Activated naive CD8-positive, alpha-beta T cell treated with anti-CD3 and anti-CD28 coated beads, Interleukin-2, amount 50 U/mL, for 24 hours (primary cell): ENCODE measurements around the gene ZNF674.

Experiments used
- ATAC-seq: fragments of 150-1000 bp; cut with Tn5 transposase; one replicate; pipeline ENCODE4 v1.10.0; 2021
- DNase-seq: peaks from one replicate; pipeline ENCODE4 v3.0.0; 2021
- H3K27ac Mint-ChIP-seq: one replicate; pipeline ENCODE4 v1.8.0; 2021; ENCODE audit warnings: mild to moderate bottlenecking, mixed read lengths
- H3K27me3 Mint-ChIP-seq: one replicate; pipeline ENCODE4 v1.8.0; 2021; ENCODE audit warnings: mixed read lengths
- H3K36me3 Mint-ChIP-seq: one replicate; pipeline ENCODE4 v1.8.0; 2021; ENCODE audit warnings: low read depth, mixed read lengths
- H3K4me1 Mint-ChIP-seq: one replicate; pipeline ENCODE4 v1.8.0; 2021; ENCODE audit warnings: mixed read lengths
- H3K4me3 Mint-ChIP-seq: one replicate; pipeline ENCODE4 v1.8.0; 2021; ENCODE audit warnings: mild to moderate bottlenecking, moderate library complexity, mixed read lengths
- H3K9me3 Mint-ChIP-seq: one replicate; pipeline ENCODE4 v1.8.0; 2021; ENCODE audit warnings: mixed read lengths

Gene ZNF674

GRCh38 chrX:46574774-46575381 is 29.7 kb upstream of the ZNF674 start:
- H3K36me3 Mint-ChIP-seq, result peaks cover 2% of the 10 kb centered on the region
- DNase-seq (peak; percentile 14), ATAC-seq (no peak)
- no peaks in the 10 kb centered on the region for H3K9me3 Mint-ChIP-seq
- peaks cover 8% of the 10 kb centered on the region for H3K27me3 Mint-ChIP-seq
- H3K4me3 Mint-ChIP-seq, result peak overlapping the region; percentile 57
- H3K27ac Mint-ChIP-seq, result no peak overlapping the region
- peaks cover 51% of the 10 kb centered on the region for H3K4me1 Mint-ChIP-seq

GRCh38 chrX:46573892-46574773 is 28.9 kb upstream of the ZNF674 start:
- Mint-ChIP-seq H3K36me3 (peaks cover 2% of the 10 kb centered on the region), H3K27me3 (peaks cover 8% of the 10 kb centered on the region), H3K9me3 (no peaks in the 10 kb centered on the region), H3K4me1 (peaks cover 48% of the 10 kb centered on the region), H3K27ac (no peak overlapping the region), H3K4me3 (peak overlapping the region; percentile 57)
- peak; percentile 5 for ATAC-seq
- DNase-seq, result peak; percentile 38

DNA sequence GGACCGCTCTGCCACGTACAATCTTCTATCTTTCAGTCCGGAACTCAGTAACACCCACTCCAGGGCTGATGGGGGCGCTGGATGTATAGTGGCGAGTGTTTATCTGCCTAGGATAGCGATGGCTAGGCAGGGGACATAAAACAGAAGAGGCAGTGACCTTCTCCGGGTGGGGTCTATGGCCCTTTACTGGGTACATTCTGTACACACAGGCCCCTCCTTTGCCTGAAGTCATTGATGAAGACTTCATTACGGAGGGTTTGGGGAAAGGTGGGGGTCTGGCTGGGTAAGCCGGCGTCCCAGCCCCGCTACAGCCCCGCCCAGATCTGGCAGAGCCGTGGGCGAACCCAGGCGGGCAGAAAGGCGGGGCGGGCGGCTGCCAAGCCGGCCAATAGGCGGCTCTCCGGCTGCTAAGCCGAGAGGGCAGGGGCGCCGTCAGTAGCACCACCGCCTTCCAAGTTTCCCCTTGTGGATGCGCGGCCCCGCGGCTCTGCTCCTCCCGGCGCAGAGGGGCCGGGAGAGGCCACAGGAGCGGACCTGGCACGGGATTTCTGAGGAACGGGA is 28.2 kb upstream of the ZNF674 start, which contains the start of gene CHST7:
Gene CHST7 (plus strand): TSS at position 435 of the 561 bp plus-strand sequence. CDS start 167 bp downstream, outside the sequence.
- DNase-seq (peak; percentile 57), ATAC-seq (peak; percentile 31)
- H3K4me3 Mint-ChIP-seq, result peak within 1 kb of the TSS; percentile 57
- peaks cover 47% of the 10 kb centered on the region for H3K4me1 Mint-ChIP-seq
- peak within 1 kb of the TSS; percentile 89 for H3K27ac Mint-ChIP-seq
- H3K27me3 Mint-ChIP-seq, result peaks cover 8% of the 10 kb centered on the region
- no peaks in the 10 kb centered on the region for H3K9me3 Mint-ChIP-seq
- H3K36me3 Mint-ChIP-seq, result peaks cover 2% of the 10 kb centered on the region

- H3K4me3 Mint-ChIP-seq, result peak overlapping the region; percentile 57
- H3K9me3 Mint-ChIP-seq, result no peaks in the 10 kb centered on the region
- ATAC-seq, result peak; percentile 74
- DNase-seq, result peak; percentile 20
- H3K27ac Mint-ChIP-seq, result peak overlapping the region; percentile 89
- H3K4me1 Mint-ChIP-seq, result peaks cover 44% of the 10 kb centered on the region
- H3K36me3 Mint-ChIP-seq, result peaks cover 2% of the 10 kb centered on the region
- H3K27me3 Mint-ChIP-seq, result peaks cover 8% of the 10 kb centered on the region
These were observed 27.2 kb upstream of the ZNF674 start for GRCh38 chrX:46572340-46572936.

DNA sequence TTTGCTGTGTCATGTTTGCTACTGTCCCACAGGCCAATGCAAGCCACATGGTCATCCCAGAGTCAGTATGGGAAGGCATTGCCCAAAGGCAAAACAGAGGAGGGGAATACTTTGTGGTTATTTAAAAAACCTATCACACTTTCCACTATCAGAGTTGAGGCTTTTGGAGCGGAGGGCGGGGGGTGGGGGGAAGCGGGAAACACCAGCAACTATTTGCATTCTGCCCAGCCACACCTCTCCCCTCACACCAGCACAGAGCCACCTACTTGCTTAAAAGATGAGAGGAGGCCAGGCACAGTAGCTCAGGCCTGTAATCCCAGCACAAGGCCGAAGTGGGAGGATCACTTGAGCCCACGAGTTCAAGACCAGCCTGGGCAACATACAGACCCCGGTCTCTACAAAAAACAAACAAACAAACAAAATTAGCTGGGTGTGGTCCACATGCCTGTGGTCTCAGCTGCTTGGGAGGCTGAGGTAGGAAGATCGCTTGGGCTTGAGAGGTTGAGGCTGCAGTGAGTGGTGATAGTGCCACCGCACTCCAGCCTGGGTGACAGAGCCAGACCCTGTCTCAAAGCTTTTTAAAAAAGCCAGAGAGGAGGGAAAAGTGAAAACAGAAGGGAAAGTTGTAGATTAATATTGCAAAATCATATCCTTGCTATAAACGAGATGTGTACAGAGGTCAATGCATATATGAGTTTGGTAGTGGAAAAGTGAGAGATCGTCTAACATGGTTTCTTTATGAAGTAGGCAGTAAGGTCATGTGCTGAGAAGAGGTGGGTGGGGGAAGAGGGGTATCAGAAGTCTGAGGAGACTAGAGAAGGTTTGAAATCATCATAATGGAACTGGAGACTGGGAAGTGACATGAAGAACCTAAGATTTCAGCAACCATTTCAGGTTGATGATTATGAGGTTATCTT is 26.5 kb upstream of the ZNF674 start:
- peak; percentile 21 for ATAC-seq
- DNase-seq, result no peak

GRCh38 chrX:46569621-46570020 is 24.4 kb upstream of the ZNF674 start:
- H3K9me3 Mint-ChIP-seq, result no peaks in the 10 kb centered on the region
- peaks cover 23% of the 10 kb centered on the region for H3K4me1 Mint-ChIP-seq
- no peaks in the 10 kb centered on the region for H3K36me3 Mint-ChIP-seq
- no peak overlapping the region for H3K4me3 Mint-ChIP-seq
- H3K27me3 Mint-ChIP-seq, result no peaks in the 10 kb centered on the region
- DNase-seq (no peak), ATAC-seq (no peak)
- H3K27ac Mint-ChIP-seq, result no peak overlapping the region

More for the DNA sequence above, 26.5 kb upstream of the ZNF674 start:
- Mint-ChIP-seq H3K27me3 (peaks cover 7% of the 10 kb centered on the region), H3K4me3 (peak overlapping the region; percentile 57), H3K36me3 (peaks cover 2% of the 10 kb centered on the region), H3K27ac (peak overlapping the region; percentile 89), H3K9me3 (no peaks in the 10 kb centered on the region), H3K4me1 (peaks cover 36% of the 10 kb centered on the region)

GRCh38 chrX:46567388-46567787 is 22.2 kb upstream of the ZNF674 start:
- Mint-ChIP-seq H3K27ac (no peak overlapping the region), H3K4me1 (peaks cover 18% of the 10 kb centered on the region), H3K27me3 (peaks cover 2% of the 10 kb centered on the region), H3K36me3 (no peaks in the 10 kb centered on the region), H3K4me3 (no peak overlapping the region), H3K9me3 (no peaks in the 10 kb centered on the region)
- ATAC-seq (no peak), DNase-seq (no peak)

- Mint-ChIP-seq H3K4me3 (no peak overlapping the region), H3K36me3 (no peaks in the 10 kb centered on the region), H3K27me3 (peaks cover 2% of the 10 kb centered on the region), H3K27ac (no peak overlapping the region), H3K4me1 (peaks cover 15% of the 10 kb centered on the region), H3K9me3 (no peaks in the 10 kb centered on the region)
- no peak for DNase-seq
- peak; percentile 78 for ATAC-seq
These were observed 16.8 kb upstream of the ZNF674 start for GRCh38 chrX:46561824-46562657.

DNA sequence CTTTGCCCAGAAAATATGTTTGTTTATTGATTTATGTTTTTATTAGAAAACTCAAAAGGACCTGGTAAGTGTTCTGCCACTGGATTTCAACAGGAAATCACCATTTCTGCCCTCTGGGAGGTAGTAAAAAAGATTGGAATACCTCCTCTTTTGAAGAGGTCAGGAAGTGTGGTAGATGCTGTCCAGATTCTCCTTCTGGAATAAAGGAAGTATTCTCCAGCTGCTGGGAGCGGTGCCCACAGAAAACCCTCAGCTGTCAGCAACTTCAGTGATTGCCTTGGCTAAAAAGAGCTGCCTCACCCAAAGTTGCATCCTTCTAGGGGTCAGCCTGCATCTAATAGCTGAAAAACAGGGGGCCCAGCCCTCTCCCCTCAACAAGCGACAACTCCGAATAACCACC is 13.8 kb upstream of the ZNF674 start:
- H3K27me3 Mint-ChIP-seq, result no peaks in the 10 kb centered on the region
- H3K36me3 Mint-ChIP-seq, result no peaks in the 10 kb centered on the region
- H3K9me3 Mint-ChIP-seq, result no peaks in the 10 kb centered on the region
- no peak overlapping the region for H3K4me3 Mint-ChIP-seq
- H3K4me1 Mint-ChIP-seq, result peaks cover 15% of the 10 kb centered on the region
- H3K27ac Mint-ChIP-seq, result no peak overlapping the region
- ATAC-seq (no peak), DNase-seq (no peak)

- no peak overlapping the region for H3K4me3 Mint-ChIP-seq
- no peak for DNase-seq
- peaks cover 5% of the 10 kb centered on the region for H3K36me3 Mint-ChIP-seq
- no peaks in the 10 kb centered on the region for H3K9me3 Mint-ChIP-seq
- H3K4me1 Mint-ChIP-seq, result no peaks in the 10 kb centered on the region
- H3K27me3 Mint-ChIP-seq, result no peaks in the 10 kb centered on the region
- H3K27ac Mint-ChIP-seq, result peak overlapping the region; percentile 22
- ATAC-seq, result no peak
These were observed 9.7 kb upstream of the ZNF674 start for GRCh38 chrX:46554942-46555341.

DNA sequence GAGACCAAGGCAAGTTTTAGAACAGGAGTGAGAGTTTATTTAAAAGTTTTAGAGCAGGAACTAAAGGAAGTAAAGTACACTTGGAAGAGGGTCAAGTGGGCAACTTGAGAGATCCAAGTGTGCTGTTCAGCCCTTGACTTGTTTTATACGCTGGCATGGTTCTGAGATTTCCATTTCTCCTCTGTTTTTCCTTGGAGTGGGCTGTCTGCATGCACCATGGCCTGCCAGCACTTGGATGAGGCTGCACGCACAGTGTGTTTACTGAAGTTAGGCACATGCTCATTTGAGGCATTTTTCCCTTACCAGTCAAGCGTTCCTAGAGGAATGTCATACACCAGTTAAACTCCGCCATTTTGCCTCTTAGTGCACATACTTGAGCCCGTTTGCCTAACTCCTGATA is 8.7 kb upstream of the ZNF674 start:
- no peaks in the 10 kb centered on the region for H3K27me3 Mint-ChIP-seq
- no peak for DNase-seq
- peaks cover 6% of the 10 kb centered on the region for H3K36me3 Mint-ChIP-seq

DNA sequence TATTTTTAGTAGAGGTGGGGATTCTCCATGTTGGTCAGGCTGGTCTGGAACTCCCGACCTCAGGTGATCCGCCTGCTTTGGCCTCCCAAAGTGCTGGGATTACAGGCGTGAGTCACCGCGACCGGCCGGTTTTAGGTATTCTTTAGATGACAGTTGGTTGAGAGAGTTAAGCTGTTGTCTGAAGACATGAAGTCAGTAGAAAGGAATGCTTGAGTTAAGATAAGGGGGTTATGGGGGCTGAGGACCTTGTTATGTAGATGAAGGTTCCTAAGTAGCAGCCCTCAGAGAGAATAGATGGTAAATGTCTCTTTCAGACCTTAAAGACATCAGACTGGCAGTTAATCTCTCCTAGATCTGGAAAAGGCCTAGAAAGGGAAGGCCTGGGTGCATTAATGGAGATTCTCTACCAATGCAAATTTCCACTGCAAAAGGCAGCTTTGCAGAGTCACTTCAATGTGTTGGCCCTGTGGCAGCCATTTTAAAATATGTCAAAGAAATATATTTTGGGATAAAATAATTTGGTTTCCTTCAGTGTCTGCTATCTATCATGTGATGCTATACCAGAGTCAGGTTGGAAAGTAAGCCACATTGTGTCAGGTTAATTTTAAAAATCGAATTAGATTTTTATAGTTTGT is 6.4 kb upstream of the ZNF674 start:
- H3K27ac Mint-ChIP-seq, result no peak overlapping the region
- no peaks in the 10 kb centered on the region for H3K27me3 Mint-ChIP-seq
- no peak overlapping the region for H3K4me3 Mint-ChIP-seq
- H3K9me3 Mint-ChIP-seq, result no peaks in the 10 kb centered on the region
- no peak for ATAC-seq
- no peak for DNase-seq
- peaks cover 15% of the 10 kb centered on the region for H3K4me1 Mint-ChIP-seq
- H3K36me3 Mint-ChIP-seq, result peaks cover 9% of the 10 kb centered on the region

More for the DNA sequence above, 8.7 kb upstream of the ZNF674 start:
- Mint-ChIP-seq H3K4me3 (no peak overlapping the region), H3K9me3 (no peaks in the 10 kb centered on the region), H3K4me1 (peaks cover 4% of the 10 kb centered on the region), H3K27ac (no peak overlapping the region)
- no peak for ATAC-seq

GRCh38 chrX:46549914-46550313 is 4.7 kb upstream of the ZNF674 start:
- Mint-ChIP-seq H3K36me3 (peaks cover 12% of the 10 kb centered on the region), H3K9me3 (no peaks in the 10 kb centered on the region), H3K27me3 (no peaks in the 10 kb centered on the region), H3K4me1 (peaks cover 23% of the 10 kb centered on the region), H3K27ac (no peak overlapping the region), H3K4me3 (no peak overlapping the region)
- ATAC-seq (no peak), DNase-seq (no peak)
